Astrocyte (in vitro differentiated cells and primary cell): ENCODE data around the gene UBAC2. TPM values are rescaled to one million over a fixed set of nuclear protein-coding genes. Genes with fewer than 3 reads are reported as not detected.
A peak's percentile ranks its signal among the peaks of the same experiment; 100 is the strongest.
"Not testable (repeated sequence)": the region's sequence is repeated elsewhere in the genome, so short reads cannot be mapped to it uniquely, and the experiment has no call there.

Experiments used
- DNase-seq: peaks from one replicate; pipeline ENCODE4 v3.0.0-alpha.2; 2010; ENCODE audit warnings: low read depth
- FAIRE-seq: peaks from 2 replicates; lab custom pipeline; 2011; peaks lifted over from hg19 to GRCh38; lab: Jason Lieb, UNC
- H2AFZ ChIP-seq: 2 replicates; pipeline ENCODE4 v1.6.0; 2012; ENCODE audit warnings: low read depth, low read length, inconsistent platforms
- H3K27ac ChIP-seq: 2 replicates; pipeline ENCODE4 v1.5.1; 2011; ENCODE audit warnings: low read depth, low read length, inconsistent platforms
- H3K27me3 ChIP-seq: 2 replicates; pipeline ENCODE4 v1.6.0; 2011; ENCODE audit warnings: low read length, inconsistent platforms; ENCODE audit not compliant: insufficient read depth
- H3K36me3 ChIP-seq: 2 replicates; pipeline ENCODE4 v1.5.1; 2011; ENCODE audit warnings: low read length, inconsistent platforms; ENCODE audit not compliant: insufficient read depth
- H3K4me1 ChIP-seq: 2 replicates; pipeline ENCODE4 v1.5.1; 2011; ENCODE audit warnings: low read length, inconsistent platforms; ENCODE audit not compliant: insufficient read depth
- H3K4me2 ChIP-seq: 2 replicates; pipeline ENCODE4 v1.6.0; 2012; ENCODE audit warnings: low read length, inconsistent platforms
- H3K4me3 ChIP-seq: 2 replicates; pipeline ENCODE4 v1.5.1; 2011; ENCODE audit warnings: low read depth, mild to moderate bottlenecking, low read length, inconsistent platforms; ENCODE audit not compliant: insufficient read depth
- H3K79me2 ChIP-seq: 2 replicates; pipeline ENCODE4 v1.6.0; 2012; ENCODE audit warnings: mild to moderate bottlenecking, low read length, inconsistent platforms; ENCODE audit not compliant: insufficient read depth
- H3K9ac ChIP-seq: 2 replicates; pipeline ENCODE4 v1.6.0; 2012; ENCODE audit warnings: mild to moderate bottlenecking, low read length, inconsistent platforms
- H3K9me3 ChIP-seq: 2 replicates; pipeline ENCODE4 v1.5.1; 2012; ENCODE audit warnings: low read depth, mild to moderate bottlenecking, low read length, inconsistent platforms; ENCODE audit not compliant: insufficient read depth
- H4K20me1 ChIP-seq: 2 replicates; pipeline ENCODE4 v1.6.0; 2012; ENCODE audit warnings: low read length, inconsistent platforms; ENCODE audit not compliant: insufficient read depth
- H3K27ac Mint-ChIP-seq: one replicate; pipeline ENCODE4 v1.8.0; 2021; ENCODE audit warnings: mild to moderate bottlenecking, mixed read lengths; ENCODE audit not compliant: unreplicated experiment
- H3K27me3 Mint-ChIP-seq: one replicate; pipeline ENCODE4 v1.8.0; 2021; ENCODE audit warnings: low read depth, mixed read lengths; ENCODE audit not compliant: unreplicated experiment
- H3K36me3 Mint-ChIP-seq: one replicate; pipeline ENCODE4 v1.8.0; 2021; ENCODE audit warnings: low read depth, mixed read lengths; ENCODE audit not compliant: unreplicated experiment
- H3K4me1 Mint-ChIP-seq: one replicate; pipeline ENCODE4 v1.8.0; 2021; ENCODE audit warnings: low read depth, mixed read lengths; ENCODE audit not compliant: unreplicated experiment
- H3K4me3 Mint-ChIP-seq: one replicate; pipeline ENCODE4 v1.8.0; 2021; ENCODE audit warnings: mild to moderate bottlenecking, moderate library complexity, mixed read lengths; ENCODE audit not compliant: unreplicated experiment
- H3K9me3 Mint-ChIP-seq: one replicate; pipeline ENCODE4 v1.8.0; 2021; ENCODE audit warnings: mild to moderate bottlenecking, mixed read lengths; ENCODE audit not compliant: unreplicated experiment
- CTCF ChIP-seq: IDR thresholded peaks from 2 replicates; pipeline ENCODE4 v1.5.1; 2011; ENCODE audit warnings: low read depth, mild to moderate bottlenecking, inconsistent platforms, low read length, moderate library complexity; ENCODE audit not compliant: insufficient read depth
- EZH2 ChIP-seq: IDR thresholded peaks from 2 replicates; pipeline ENCODE4 v1.6.1; 2012; ENCODE audit warnings: mild to moderate bottlenecking, low read length, inconsistent platforms; ENCODE audit not compliant: insufficient read depth
- total RNA-seq: library from RNA; stranded (reverse); gene quantifications from 2 replicates; pipeline ENCODE4 v1.2.1, GENCODE V29; 2021

Gene UBAC2
- total RNA-seq, 1 donor from 2014 or later, result 61.0 TPM

DNA sequence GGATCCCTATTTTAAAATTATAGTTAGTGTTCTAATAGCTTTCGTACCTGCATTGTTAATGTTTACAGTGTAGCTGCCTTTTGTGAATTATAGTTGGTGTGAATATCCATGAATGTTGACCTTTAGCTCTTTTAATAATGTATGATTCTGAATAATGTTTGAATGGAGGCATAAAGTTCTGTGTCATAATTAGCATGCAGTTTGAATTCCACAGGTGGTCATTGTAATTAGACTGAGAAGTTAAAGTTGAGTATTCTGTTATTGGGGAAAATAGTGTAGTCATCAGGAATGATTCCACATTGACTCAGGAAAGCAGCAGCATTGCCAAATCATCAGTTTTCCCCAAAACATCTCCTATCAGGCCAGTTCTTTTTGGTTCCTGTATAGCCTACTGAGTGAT is 45.4 kb downstream of the UBAC2 start:
- Histone ChIP-seq H3K4me3 (no peak overlapping the region), H3K36me3 (no peaks in the 10 kb centered on the region), H3K4me1 (no peaks in the 10 kb centered on the region), H3K27me3 (no peaks in the 10 kb centered on the region), H4K20me1 (peaks cover 8% of the 10 kb centered on the region), H3K27ac (no peak overlapping the region), H3K79me2 (no peaks in the 10 kb centered on the region), H2AFZ (no peak overlapping the region), H3K9me3 (no peaks in the 10 kb centered on the region), H3K4me2 (no peak overlapping the region), H3K9ac (no peak overlapping the region)
- peaks cover 13% of the 10 kb centered on the region for H3K36me3 Mint-ChIP-seq
- DNase-seq (no peak), FAIRE-seq (no peak)
- H3K4me3 Mint-ChIP-seq, result no peak overlapping the region
- H3K27ac Mint-ChIP-seq, result no peak overlapping the region
- peaks cover 1% of the 10 kb centered on the region for H3K4me1 Mint-ChIP-seq
- peaks cover 2% of the 10 kb centered on the region for H3K9me3 Mint-ChIP-seq
- TF ChIP-seq EZH2 (no peak), CTCF (no peak)
- no peaks in the 10 kb centered on the region for H3K27me3 Mint-ChIP-seq

- not testable (repeated sequence) for H3K4me3 Mint-ChIP-seq, FAIRE-seq, H3K4me3 ChIP-seq, H3K27ac ChIP-seq, H3K79me2 ChIP-seq, H3K9me3 ChIP-seq, H2AFZ ChIP-seq, H3K27me3 ChIP-seq, H3K9ac ChIP-seq, H4K20me1 ChIP-seq, H3K27ac Mint-ChIP-seq, H3K4me1 ChIP-seq, H3K36me3 ChIP-seq, H3K9me3 Mint-ChIP-seq, H3K27me3 Mint-ChIP-seq, H3K4me2 ChIP-seq
- peak; percentile 25 for DNase-seq
- peaks cover 11% of the 10 kb centered on the region for H3K36me3 Mint-ChIP-seq
- H3K4me1 Mint-ChIP-seq, result peaks cover 11% of the 10 kb centered on the region
Observed at GRCh38 chr13:99249178-99249577, 48.5 kb downstream of the UBAC2 start.

GRCh38 chr13:99249606-99250005 is 49.0 kb downstream of the UBAC2 start:
- H3K27ac ChIP-seq, H4K20me1 ChIP-seq, FAIRE-seq, H3K4me2 ChIP-seq, H3K79me2 ChIP-seq, H3K36me3 ChIP-seq, H3K4me3 ChIP-seq, H3K4me1 ChIP-seq, H3K9ac ChIP-seq, H3K27ac Mint-ChIP-seq, H3K9me3 Mint-ChIP-seq, H3K9me3 ChIP-seq, H3K27me3 ChIP-seq, H2AFZ ChIP-seq, H3K4me3 Mint-ChIP-seq, H3K27me3 Mint-ChIP-seq: not testable (repeated sequence)
- H3K4me1 Mint-ChIP-seq, result peaks cover 11% of the 10 kb centered on the region
- peak; percentile 34 for DNase-seq
- peaks cover 11% of the 10 kb centered on the region for H3K36me3 Mint-ChIP-seq
